MCF 10A (cell line): ENCODE measurements around the gene ME2. TPM values are rescaled to one million over a fixed set of nuclear protein-coding genes. Genes with fewer than 3 reads are reported as not detected.

Experiments used
- BruUV-seq: library from RNA; stranded (reverse); fragments of 400-500 nt; replicated peaks from 2 replicates; lab custom pipeline; 2021; lab: Mats Ljungman, UMichigan
- CTCF ChIA-PET: fragments of 300-600 bp; sonication (Branson Sonifier 250); formaldehyde crosslinking; extraction: SDS; loops from one replicate; lab custom pipeline; 2021; ENCODE audit warnings: antibody characterized with exemption, inconsistent platforms; lab: Yijun Ruan, JAX
- POLR2A ChIA-PET: fragments of 300-600, 350-650 bp; sonication (Branson Sonifier 250); formaldehyde crosslinking; extraction: SDS; loops from one replicate; lab custom pipeline; 2020; ENCODE audit warnings: antibody characterized with exemption, inconsistent platforms; lab: Yijun Ruan, JAX
- DNase-seq: peaks from one replicate; pipeline ENCODE4 v3.0.0-alpha.2; 2018; ENCODE audit not compliant: unreplicated experiment
- H3K27ac Mint-ChIP-seq: one replicate; pipeline ENCODE4 v1.8.0; 2022; ENCODE audit warnings: mild to moderate bottlenecking, low read depth, mixed read lengths; ENCODE audit not compliant: unreplicated experiment
- H3K27me3 Mint-ChIP-seq: one replicate; pipeline ENCODE4 v1.8.0; 2022; ENCODE audit warnings: mixed read lengths; ENCODE audit not compliant: insufficient read depth, unreplicated experiment
- H3K36me3 Mint-ChIP-seq: one replicate; pipeline ENCODE4 v1.8.0; 2022; ENCODE audit warnings: mild to moderate bottlenecking, moderate library complexity, mixed read lengths; ENCODE audit not compliant: insufficient read depth, unreplicated experiment
- H3K4me1 Mint-ChIP-seq: one replicate; pipeline ENCODE4 v1.8.0; 2022; ENCODE audit warnings: mixed read lengths; ENCODE audit not compliant: insufficient read depth, unreplicated experiment
- H3K4me3 Mint-ChIP-seq: one replicate; pipeline ENCODE4 v1.8.0; 2022; ENCODE audit warnings: mild to moderate bottlenecking, moderate library complexity, mixed read lengths; ENCODE audit not compliant: unreplicated experiment
- H3K9me3 Mint-ChIP-seq: one replicate; pipeline ENCODE4 v1.8.0; 2022; ENCODE audit warnings: mixed read lengths; ENCODE audit not compliant: unreplicated experiment
- CTCF ChIP-seq: fragments of 200-600 bp; IDR thresholded peaks from one replicate; pipeline ENCODE4 v1.8.0; 2022; ENCODE audit warnings: antibody characterized with exemption, mild to moderate bottlenecking; ENCODE audit not compliant: unreplicated experiment
- intact Hi-C: fragments of 100-400 bp; cut with micrococcal nuclease; formaldehyde crosslinking; loops from 2 replicates; pipeline ENCODE4 v1.14.1; 2022
- total RNA-seq: library from RNA; stranded (reverse); gene quantifications from 2 replicates; pipeline ENCODE4 v1.2.3, GENCODE V29; 2022

ME2 gene
- total RNA-seq, 1 experiment from 2014 or later: 64.8 TPM

GRCh38 chr18:50933684-50934083 lies 54.8 kb downstream of the ME2 start:
- H3K4me3 Mint-ChIP-seq: no peak overlapping the region
- H3K36me3 Mint-ChIP-seq: peaks cover 31% of the 10 kb centered on the region
- BruUV-seq: no TSS peak
- CTCF ChIA-PET: interaction anchor here (0.7 to 1.7 kb wide), 5 partner anchors 16 to 507 kb away, joined by 3 read pairs; partner anchors contain the start of gene MRO
- H3K27ac Mint-ChIP-seq: no peak overlapping the region
- no peaks in the 10 kb centered on the region for H3K4me1 Mint-ChIP-seq
- DNase-seq: no peak
- intact Hi-C loops: no loop called here
- no peaks in the 10 kb centered on the region for H3K9me3 Mint-ChIP-seq
- no peaks in the 10 kb centered on the region for H3K27me3 Mint-ChIP-seq
- TF ChIP-seq CTCF: no peak
- POLR2A ChIA-PET: interaction anchor here (1.2 to 1.5 kb wide), 3 partner anchors 10 to 55 kb away, joined by 3 to 6 read pairs (median 3); partner anchors contain the start of gene ME2

GRCh38 chr18:50934545-50935211 lies 55.8 kb downstream of the ME2 start:
- Mint-ChIP-seq H3K27ac (no peak overlapping the region), H3K4me3 (no peak overlapping the region), H3K27me3 (no peaks in the 10 kb centered on the region), H3K4me1 (no peaks in the 10 kb centered on the region), H3K9me3 (no peaks in the 10 kb centered on the region), H3K36me3 (peaks cover 26% of the 10 kb centered on the region)
- DNase-seq: no peak
- no TSS peak for BruUV-seq
- intact Hi-C loops: no loop called here
- TF ChIP-seq CTCF: no peak
- ChIA-PET POLR2A (interaction anchor here (1.5 to 1.6 kb wide), 2 partner anchors 56 to 95 kb away, joined by 3 to 4 read pairs; partner anchors contain the start of genes ME2 and SMAD4), CTCF (interaction anchor here (0.6 to 1.7 kb wide), 3 partner anchors 15 to 508 kb away, joined by 3 read pairs; no protein-coding TSS in a partner anchor)

- no peak for TF ChIP-seq CTCF
- Mint-ChIP-seq H3K36me3 (peaks cover 28% of the 10 kb centered on the region), H3K4me1 (no peaks in the 10 kb centered on the region), H3K4me3 (no peak overlapping the region), H3K27ac (no peak overlapping the region), H3K27me3 (no peaks in the 10 kb centered on the region), H3K9me3 (no peaks in the 10 kb centered on the region)
- BruUV-seq: no TSS peak
- POLR2A ChIA-PET: interaction anchor here (1.6 kb wide), 1 partner anchor 94 kb away, joined by 4 read pairs; the partner anchor contains the start of gene SMAD4
- no peak for DNase-seq
- intact Hi-C loops: no loop called here
- CTCF ChIA-PET: interaction anchor here (0.6 kb wide), 1 partner anchor 1979 kb away, joined by 4 read pairs; no protein-coding TSS in a partner anchor
These were observed 56.7 kb downstream of the ME2 start for GRCh38 chr18:50935493-50936191.

- intact Hi-C loops: no loop called here
- Mint-ChIP-seq H3K9me3 (no peaks in the 10 kb centered on the region), H3K27me3 (no peaks in the 10 kb centered on the region), H3K4me1 (no peaks in the 10 kb centered on the region), H3K4me3 (no peak overlapping the region), H3K27ac (peak overlapping the region; percentile 9), H3K36me3 (peaks cover 42% of the 10 kb centered on the region)
- TF ChIP-seq CTCF: no peak
- ChIA-PET POLR2A (interaction anchor here (0.7 to 1.5 kb wide), 3 partner anchors 18 to 118 kb away, joined by 3 read pairs; partner anchors contain the start of gene ELAC1), CTCF (interaction anchor here (1.4 kb wide), 1 partner anchor 114 kb away, joined by 3 read pairs; no protein-coding TSS in a partner anchor)
- no peak for DNase-seq
- no TSS peak for BruUV-seq
These were observed 58.3 kb downstream of the ME2 start for GRCh38 chr18:50937183-50937582.
